NCI-H1417 treated with DMSO at 0.1 percent for 48 hours (cell line): ENCODE measurements around the gene FBXO31.

Experiments used
- DNase-seq: peaks from one replicate; lab custom pipeline; 2025; lab: John Stamatoyannopoulos, UW

FBXO31 gene, protein sequence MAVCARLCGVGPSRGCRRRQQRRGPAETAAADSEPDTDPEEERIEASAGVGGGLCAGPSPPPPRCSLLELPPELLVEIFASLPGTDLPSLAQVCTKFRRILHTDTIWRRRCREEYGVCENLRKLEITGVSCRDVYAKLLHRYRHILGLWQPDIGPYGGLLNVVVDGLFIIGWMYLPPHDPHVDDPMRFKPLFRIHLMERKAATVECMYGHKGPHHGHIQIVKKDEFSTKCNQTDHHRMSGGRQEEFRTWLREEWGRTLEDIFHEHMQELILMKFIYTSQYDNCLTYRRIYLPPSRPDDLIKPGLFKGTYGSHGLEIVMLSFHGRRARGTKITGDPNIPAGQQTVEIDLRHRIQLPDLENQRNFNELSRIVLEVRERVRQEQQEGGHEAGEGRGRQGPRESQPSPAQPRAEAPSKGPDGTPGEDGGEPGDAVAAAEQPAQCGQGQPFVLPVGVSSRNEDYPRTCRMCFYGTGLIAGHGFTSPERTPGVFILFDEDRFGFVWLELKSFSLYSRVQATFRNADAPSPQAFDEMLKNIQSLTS

DNA sequence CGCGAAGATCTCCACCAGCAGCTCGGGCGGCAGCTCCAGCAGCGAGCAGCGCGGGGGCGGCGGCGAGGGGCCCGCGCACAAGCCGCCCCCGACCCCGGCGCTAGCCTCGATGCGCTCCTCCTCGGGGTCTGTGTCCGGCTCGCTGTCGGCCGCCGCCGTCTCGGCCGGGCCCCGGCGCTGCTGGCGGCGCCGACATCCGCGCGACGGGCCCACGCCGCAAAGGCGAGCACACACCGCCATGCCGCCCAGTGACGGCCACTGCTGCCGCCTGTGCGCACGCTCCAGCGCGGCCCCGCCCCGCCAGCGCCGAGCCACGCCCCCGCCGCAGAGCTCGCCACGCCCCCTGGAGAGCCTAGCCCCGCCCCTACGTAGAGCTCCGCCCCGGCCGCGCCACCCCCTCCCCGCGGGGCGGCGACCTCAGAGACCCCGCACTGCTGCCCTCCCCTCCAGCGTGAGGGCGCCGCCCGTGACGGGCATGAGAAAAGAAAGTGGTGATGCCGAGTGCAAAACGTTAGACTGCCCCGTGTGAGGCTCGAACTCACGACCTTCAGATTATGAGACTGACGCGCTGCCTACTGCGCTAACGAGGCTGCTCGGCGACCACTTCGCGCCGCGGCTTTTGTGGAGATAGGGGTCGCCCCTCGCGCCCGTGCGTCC lies at the start of gene FBXO31:
FBXO31 (minus strand) TSS at position 272 of the 657 bp plus-strand sequence; CDS start at position 240, 32 bp downstream.
- peak; percentile 60 for DNase-seq

DNA sequence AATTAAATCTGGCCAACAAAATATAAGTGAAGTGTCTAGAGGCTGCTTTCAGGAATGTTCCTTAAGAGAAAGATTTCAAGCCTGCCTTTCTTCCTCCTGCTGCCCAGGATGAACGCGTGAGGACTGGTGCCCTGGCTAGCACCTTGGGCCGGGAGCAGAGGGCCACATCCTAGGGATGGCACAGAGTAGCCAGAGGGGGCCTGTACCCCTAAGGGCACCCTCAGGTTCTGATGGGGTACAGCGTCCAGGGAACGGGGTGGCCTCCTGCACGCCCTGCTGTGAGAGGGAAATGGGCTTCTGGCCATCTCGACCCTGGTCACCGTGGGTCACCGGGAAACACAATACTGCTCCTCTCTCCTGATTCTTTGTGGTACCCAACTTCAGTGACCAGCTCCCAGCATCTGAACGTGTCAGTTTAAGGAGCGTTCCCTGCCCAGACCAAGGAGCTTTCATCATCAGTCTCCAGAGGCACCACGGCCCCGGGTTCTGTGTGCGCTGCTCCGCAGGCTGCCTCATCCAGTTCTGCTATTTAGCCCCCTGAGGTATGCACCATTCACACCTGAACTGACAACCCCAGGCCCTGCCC lies 48.8 kb upstream of the FBXO31 start:
- no peak for DNase-seq

DNA sequence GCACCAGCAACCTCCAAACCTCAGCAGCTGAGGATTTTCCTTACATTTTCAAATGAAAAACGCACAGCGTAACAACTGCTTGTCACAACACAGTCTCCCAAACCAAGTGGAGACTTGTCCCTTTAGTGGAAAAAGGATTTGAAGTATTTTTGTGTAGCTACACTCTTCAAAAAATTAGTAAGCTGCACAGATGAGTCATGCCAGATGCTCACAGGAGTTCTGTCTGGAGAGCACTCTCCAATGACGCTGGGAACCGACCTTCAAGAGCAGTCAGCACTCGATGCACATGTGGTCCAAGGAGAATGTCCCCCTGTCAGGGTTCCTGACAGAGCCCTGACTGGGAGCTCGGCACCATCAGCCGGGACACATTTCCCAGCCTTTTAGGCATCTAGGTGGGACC lies 48.4 kb upstream of the FBXO31 start:
- no peak for DNase-seq

DNA sequence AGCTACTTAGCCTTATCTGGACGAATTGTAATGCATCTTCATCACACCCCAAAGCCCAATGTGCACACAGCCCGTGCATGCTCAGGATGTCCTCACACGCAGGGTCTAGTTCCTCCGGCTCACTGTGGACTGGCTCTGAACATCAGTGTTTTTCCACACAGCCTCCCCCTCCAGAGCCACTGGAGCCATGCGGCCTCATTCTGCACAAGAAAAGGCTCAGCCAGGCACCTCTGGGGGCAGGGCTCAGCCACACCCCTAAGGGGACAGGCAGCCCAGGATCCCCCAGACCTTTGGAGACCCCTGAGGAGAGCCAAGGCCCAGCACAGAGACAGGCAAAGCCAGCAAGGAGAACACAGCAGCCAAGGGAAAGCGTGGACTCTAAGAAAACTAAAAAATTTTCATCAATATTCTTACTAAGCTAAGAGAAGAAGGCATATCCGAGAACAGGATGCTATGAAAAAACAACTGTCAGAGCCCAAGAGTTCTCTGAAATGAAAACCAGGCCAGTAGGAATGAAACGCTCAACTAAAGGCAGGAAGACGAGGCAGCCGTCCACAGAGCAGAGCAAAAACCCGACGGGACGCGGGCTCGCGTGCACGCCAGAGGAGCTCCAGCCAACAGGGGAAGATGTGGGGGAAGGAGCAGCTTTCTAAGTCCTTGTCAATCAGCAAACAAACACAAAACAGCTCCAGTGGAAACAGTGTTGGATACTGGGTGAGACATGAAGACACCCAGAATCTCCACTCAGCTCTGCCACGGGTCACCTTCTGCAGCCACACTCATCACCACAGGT lies 43.0 kb upstream of the FBXO31 start:
- DNase-seq: no peak

DNA sequence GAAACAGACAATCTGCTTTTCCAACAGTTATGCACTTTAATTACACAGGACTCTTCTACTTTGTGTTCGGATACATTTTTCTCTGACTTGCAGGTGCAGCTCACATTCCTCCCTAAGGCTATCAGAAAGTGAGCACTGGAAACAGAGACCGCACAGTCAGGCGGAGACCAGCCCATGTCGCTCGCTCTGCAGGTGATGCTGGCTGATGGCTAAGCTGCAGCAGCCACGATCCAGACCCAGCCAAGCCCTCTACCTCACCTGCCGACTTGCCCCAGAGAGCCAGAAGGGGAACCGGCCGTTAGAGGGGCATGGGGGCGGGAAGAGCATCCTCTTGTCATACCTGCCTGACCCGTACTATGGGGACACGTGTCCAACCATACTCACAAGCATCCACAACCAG lies 42.4 kb upstream of the FBXO31 start:
- DNase-seq: no peak

DNA sequence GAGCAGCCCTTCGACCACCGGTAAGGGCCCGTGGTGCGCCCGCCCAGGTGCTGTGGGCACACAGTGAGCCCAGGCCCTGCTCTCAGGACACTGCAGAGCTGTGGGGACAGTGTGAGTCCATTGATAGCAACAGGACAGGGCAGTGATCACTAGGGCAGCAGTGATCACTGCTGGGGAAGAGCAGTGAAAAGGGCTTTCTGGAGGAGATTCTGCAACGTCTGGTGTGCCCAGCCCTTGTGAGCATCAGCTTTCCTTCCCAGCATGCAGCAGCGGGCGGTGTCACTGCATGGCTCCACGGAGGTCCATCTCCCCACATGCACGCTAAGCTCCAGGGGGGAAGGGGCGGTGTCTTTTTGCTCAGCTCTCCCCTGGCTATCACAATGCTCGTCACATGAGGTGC lies 40.7 kb upstream of the FBXO31 start:
- DNase-seq: no peak

DNA sequence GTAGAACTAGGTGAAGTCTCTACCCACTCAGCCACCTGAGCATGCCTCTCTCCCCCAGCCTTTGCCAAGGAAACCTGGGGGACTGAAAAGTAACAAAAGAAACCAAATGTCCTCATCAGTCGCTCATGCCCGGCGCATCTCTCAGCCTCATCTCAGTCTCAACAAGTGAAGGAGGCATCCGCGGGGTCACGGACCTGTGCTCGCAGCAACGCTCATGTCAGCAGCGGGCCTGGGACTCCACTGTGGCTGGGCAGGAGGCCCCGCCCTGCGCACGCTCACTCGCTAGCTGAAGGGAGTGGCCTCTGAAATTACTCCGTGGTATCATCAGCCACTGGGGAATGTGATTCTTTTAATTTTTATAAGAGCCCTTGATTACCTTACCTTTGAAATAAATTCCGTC lies 39.9 kb upstream of the FBXO31 start:
- DNase-seq: no peak

DNA sequence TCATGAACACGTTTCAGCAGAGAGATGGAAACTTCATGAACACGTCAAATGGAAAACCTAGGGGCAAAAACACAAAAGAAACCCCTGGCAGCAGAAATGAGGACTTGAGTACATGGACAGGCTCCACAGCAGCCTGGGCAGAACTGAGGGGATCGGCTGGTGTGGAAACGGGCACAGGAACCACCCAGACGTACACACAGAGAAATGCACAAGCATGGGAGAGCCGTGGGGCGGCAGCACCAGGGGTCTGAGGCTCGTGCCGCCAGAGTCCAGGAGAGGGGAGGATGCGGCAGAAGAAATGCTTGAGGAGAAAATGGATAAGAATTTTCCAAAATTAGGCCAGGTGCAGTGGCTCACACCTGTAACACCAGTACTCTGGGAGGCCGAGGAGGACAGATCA lies 38.5 kb upstream of the FBXO31 start:
- DNase-seq: no peak

DNA sequence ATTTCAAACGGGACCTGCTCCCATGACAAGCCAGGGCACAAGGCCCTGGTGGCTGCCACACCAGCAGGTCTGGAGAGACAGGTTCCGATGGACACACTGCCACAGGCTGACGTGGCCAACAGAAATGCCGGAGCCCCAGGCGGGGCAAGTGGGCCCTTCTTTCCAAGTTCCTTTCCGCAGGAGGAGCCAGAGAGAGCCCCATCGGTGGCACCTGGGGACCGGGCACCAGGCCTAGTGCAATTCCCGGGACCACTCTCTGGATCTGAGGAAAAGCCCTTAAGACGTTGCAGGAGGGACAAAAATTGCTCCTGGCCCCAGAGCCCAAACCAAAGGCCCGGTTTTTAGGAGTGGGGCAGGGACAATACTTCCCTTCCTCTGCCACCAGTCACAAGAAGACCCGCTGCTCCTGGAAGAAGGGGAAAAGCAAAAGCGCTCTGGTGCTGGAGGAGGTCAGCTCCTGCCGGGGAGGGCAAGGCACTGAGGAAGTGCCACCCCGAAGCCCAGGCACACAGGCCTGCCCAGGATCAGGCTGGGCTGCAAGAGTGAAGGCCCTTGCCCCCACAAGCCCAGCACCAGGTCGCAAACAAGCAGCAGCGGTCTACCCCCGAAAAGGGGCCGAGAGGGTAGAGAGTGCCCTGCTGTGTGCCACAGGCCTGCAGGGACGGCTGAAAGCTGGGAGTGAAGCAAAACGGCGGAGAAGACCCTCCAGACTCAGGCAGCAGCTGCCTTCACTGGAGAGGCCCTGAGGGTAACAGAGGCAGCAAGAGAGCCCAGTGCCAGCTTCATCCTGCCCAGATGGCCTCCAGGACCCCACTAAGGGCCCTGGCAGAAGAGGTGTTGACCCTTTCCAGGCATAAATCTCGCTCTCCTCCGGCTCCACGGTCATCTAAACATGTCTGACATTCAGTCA lies 37.7 kb upstream of the FBXO31 start:
- no peak for DNase-seq

DNA sequence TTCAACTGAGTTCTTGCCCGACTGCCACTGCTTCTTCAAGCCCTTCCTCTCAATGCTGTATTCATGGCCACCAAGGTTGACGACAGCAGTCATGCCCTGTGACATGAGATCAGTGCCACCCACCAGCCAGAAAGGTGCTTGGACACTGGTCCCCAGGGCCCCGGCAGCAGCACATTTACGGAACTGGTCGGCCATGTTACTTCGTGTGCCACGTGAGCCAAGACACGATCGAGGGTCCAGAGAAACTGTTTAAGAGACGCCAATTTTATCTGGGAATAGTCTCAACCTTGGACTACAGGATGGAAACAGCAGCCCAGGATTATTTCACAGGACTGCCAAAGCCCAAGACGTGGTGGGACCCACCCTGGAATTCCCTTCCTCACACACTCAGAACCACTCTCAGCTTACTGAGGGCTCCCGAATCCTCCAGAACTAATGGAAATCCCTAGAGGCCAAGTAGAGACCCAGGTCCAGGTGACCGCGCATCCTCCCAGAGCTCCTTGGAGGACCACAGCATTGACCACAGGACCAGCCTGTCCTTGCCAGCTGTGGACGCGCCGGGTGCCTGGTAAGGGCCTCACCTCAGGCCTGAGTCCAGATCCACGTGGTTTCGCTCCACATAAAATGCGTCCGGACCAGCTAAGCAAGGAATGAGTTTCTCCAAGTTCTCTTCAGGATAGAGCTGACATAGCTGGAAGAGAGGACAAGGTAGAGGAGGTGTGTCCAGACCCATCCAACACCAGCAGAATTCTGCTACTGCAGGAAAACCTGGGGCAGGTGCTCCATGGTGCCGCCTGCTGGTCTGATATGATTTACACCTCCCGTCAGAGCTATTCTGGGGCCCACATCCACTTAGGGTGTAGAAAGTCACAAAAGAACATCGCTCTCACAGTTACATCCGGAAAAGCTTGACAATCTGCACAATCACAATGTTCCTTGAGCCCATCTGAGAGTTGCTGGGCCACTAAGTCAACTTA lies 36.7 kb upstream of the FBXO31 start:
- DNase-seq: no peak

DNA sequence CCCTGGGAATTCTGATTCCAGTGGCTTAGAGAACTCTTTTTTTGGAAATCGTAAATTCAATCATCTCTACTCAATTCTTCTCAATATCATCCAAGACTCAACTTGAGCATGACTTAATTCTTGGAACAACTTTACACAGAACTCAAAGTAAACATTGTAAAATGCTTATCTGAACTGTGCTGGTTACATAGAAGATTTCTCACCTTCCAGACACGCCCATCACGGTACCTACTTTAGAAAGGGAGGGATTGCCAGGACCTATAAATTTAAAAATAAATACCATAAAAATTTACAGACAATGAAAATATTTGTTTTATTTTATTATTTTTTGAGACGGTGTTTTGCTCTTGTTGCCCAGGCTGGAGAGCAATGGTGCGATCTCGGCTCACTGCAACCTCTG lies 35.1 kb upstream of the FBXO31 start:
- DNase-seq: no peak

DNA sequence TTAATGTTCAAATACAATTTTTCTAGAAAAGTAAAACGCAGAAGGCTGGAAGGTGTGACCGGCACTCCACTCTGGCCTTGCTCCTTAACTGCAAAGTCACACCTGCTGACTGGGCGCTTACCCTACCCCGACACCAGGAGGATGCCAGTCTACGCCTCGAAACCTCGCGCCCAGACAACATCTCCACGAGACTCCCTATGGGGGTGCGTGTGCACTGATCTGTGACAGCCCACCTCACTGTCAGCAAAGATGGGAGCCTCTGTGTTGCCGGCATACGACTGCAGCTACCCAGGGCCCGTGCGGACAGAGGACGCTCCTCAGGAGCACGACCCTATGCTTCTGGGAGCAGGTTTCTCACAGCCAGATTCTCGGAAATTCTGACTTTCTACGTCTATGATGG lies 34.6 kb upstream of the FBXO31 start:
- DNase-seq: no peak

DNA sequence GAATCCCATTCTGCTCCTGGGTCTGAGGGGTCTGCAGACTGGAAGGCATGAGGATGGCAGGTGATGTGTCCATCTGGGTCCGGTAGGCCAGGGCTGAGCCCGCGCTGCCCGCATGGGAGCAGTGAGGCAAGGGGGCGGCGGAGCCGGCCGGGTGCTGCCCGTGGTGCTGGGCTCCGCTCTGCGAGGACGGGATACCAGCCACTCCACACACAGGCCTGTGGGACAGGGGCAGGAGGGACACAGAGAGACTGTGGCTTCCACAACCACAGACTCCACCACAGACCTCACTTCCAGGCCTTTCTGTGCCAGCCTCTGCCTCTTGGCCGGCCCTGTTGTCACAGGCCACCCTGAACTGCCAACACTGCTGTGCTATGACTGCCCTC lies 33.9 kb upstream of the FBXO31 start:
- DNase-seq: no peak

DNA sequence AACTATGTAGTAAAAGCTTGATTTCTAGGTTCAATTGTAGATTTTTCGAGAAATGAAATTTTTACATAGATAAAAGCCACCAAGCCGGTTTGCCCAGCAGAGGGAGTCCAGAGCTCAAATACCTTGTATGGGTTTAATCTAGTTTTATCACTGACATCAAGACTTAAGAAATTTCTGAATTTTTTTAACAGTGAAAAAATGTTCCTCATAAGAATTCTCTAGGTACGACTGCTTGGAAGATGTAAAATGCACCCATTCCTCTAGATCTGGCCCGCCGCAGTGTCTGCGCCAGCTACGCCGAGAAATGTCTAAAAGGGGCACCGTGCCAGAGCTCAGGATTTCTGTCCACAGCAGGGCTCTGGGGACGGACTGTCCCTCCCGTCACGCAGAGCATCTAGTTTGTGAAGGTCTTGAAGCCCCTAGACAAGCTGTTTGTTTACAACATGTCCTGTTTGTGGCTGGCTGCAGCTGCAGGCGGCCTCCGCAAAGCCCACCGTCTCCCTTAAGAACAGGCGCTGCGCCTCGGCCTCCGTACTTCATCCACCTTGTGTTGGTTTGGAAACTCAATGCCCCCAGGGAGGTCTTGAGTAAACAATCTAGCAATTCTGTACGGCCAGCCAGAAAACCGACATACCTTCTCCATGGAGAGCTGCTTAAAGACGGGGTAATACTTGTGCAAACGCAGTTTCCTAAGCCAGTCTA lies 33.4 kb upstream of the FBXO31 start:
- no peak for DNase-seq

DNA sequence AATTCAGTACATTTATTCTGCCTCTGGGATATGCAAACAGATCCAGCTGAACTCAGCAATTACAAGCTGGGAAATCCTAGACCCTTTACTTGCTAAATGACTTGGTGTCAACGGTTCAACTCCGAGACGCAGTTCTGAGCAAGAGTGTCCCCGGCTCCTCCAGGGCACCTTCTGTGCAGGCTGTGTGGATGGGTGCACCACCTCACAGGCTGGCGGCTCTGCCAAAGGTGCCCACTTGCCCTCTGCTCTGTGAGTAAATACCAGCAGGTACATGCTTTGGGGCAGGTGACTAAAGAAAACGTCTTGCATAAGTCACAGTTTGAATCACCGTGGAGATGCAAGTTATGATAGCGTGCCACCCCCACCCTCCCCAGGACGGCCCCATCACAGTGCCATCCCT lies 31.9 kb upstream of the FBXO31 start:
- DNase-seq: no peak

DNA sequence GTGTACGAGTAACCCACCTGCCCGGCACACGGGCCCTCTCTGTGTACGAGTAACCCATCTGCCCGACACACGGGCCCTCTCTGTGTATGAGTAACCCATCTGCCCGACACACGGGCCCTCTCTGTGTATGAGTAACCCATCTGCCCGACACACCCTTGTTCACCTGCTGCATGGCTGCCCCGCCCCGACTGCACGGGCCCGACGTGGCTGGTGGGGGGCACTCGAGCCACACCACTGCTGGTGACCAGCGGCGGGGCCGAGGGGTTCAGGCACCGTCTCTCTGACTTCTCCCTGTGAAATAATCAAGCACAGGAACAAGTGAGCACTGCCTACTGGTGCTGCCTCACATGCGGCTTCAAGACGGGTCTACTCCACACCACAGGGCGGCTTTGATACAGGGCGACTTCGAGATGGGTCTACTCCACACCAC lies 30.7 kb upstream of the FBXO31 start:
- no peak for DNase-seq

DNA sequence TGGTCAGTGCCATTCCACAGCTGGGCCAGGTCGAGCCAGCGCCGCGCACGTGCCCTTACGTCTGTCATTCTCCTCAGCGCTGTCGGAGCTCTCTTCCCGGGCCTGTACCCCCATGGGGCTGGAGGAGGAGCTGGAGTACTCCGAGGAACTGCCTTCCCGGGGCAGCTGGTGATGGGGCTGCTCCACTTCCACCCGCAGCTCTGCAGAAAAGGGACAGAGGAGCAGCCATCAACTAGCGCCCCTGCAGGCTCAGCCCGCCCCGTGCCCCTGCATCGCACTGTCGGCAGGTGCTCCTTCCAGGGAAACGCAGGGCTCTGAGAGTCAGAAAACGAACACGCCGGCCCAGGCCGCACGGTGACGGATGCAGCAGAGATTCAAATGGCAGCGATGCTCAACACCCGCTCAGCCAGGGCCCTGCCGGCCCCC lies 29.4 kb upstream of the FBXO31 start:
- DNase-seq: no peak

DNA sequence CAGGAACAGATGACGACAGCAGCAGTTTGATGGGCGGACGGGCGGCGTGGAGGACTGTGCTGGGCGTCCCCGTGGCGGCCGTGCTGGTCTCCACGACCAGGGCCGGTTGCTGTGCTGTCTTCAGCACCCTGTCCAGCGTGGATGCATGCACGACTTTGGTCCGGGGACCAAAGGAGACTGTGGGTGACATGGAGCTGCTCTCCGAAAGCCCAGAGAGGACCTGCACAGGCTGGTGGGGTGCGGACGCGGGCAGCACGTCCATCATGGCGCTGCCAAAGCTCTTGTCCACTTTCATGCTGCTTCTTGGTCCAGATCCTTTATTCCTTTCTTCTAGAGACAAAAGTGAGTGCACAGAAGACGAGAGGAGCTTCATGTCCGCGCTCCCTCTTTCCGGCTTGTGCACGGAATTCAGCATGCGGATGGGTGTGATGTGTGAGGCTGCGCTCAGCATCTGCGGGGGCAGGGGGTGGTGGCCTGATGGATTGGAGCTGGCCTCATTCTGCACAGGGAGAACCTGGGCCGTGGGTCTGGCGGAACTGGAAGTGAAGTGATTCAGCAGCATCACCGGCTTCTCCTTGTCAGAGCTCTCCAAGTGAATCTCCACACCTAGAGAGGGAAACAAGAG lies 28.9 kb upstream of the FBXO31 start:
- no peak for DNase-seq
